PFSK-1 (cell line): Measurements from ENCODE around the gene TTYH2.
A peak's percentile ranks its signal among the peaks of the same experiment; 100 is the strongest.

Experiments
- POLR2AphosphoS5 ChIP-seq: IDR thresholded peaks from 2 replicates; pipeline ENCODE4 v1.6.1; 2012; ENCODE audit warnings: low read depth, mild to moderate bottlenecking, control low read depth, low read length, moderate library complexity
- REST ChIP-seq, 2 experiments: IDR thresholded peaks; 2 replicates each; pipeline versions ENCODE4 v1.6.1 to v1.8.0; 2011 to 2012; ENCODE audit warnings: low read depth in 2 of 2, low read length in 2 of 2, control low read depth in 1 of 2, inconsistent platforms in 1 of 2, mild to moderate bottlenecking in 1 of 2, moderate library complexity in 1 of 2; ENCODE audit not compliant: insufficient read depth in 1 of 2
- SIN3A ChIP-seq: IDR thresholded peaks from 2 replicates; pipeline ENCODE4 v1.6.1; 2012; ENCODE audit warnings: mild to moderate bottlenecking, low read length, moderate library complexity, borderline replicate concordance; ENCODE audit not compliant: insufficient read depth

- TF ChIP-seq REST (IDR thresholded peaks at IDR 0.05; ENCODE audit: insufficient read depth in 1 of 2, low read depth in 2 of 2, low read length in 2 of 2) = no peak
- no peak for TF ChIP-seq SIN3A
- TF ChIP-seq POLR2AphosphoS5 = peak; percentile 56
These were observed 2.9 kb upstream of the TTYH2 start for GRCh38 chr17:74210191-74211140.
